Left lung (tissue), 10 donors: ENCODE measurements around the gene RGS7. TPM values are rescaled to one million over a fixed set of nuclear protein-coding genes. Genes with fewer than 3 reads are reported as not detected.

Source experiments
- ATAC-seq: fragments of 200-7000 bp; cut with Tn5 transposase; one replicate; pipeline ENCODE4 v1.9.1; 2020; ENCODE audit warnings: moderate library complexity
- DNase-seq, 4 donors: peaks; one replicate each; pipeline ENCODE4 v3.0.0-alpha.2; 2013 to 2020
- H3K27ac ChIP-seq, 2 donors: fragments of 200-600 bp; sonication (generic) in 1 of 2; one replicate each; pipeline versions ENCODE4 v1.5.0 to v1.8.0; 2020 to 2021
- H3K27me3 ChIP-seq, 2 donors: fragments of 200-600 bp; sonication (generic) in 1 of 2; one replicate each; pipeline versions ENCODE4 v1.5.0 to v1.8.0; 2020 to 2021
- H3K36me3 ChIP-seq, 2 donors: fragments of 200-600 bp; sonication (generic) in 1 of 2; one replicate each; pipeline versions ENCODE4 v1.5.0 to v1.8.0; 2020 to 2021
- H3K4me1 ChIP-seq, 2 donors: fragments of 200-600 bp; one replicate each; pipeline ENCODE4 v1.8.0; 2021
- H3K4me3 ChIP-seq, 2 donors: fragments of 200-600 bp; sonication (generic) in 1 of 2; one replicate each; pipeline versions ENCODE4 v1.5.0 to v1.8.0; 2020 to 2021; ENCODE audit warnings: mild to moderate bottlenecking in 1 of 2
- H3K9me3 ChIP-seq, 2 donors: fragments of 200-600 bp; sonication (generic) in 1 of 2; one replicate each; pipeline versions ENCODE4 v1.5.0 to v1.8.0; 2020 to 2021
- intact Hi-C, 2 donors: fragments of 100-400 bp; cut with DNase I; formaldehyde crosslinking; loops; one replicate each; pipeline versions ENCODE4 v1.11.2 to v1.14.2; 2022
- polyA plus RNA-seq, 6 donors: library from polyadenylated mRNA; unstranded; fragments of 120-200 nt; gene quantifications; one replicate each; pipeline ENCODE4 v1.2.1, GENCODE V29; 2013; ENCODE audit not compliant: insufficient read length in 6 of 6
- total RNA-seq, 2 donors: library from RNA; stranded (reverse); fragmentation: NEBNext Ultra II Directional; extraction: Animal tissue kit (Norgen Biotek cat#: 25700); gene quantifications; one replicate each; pipeline ENCODE4 v1.2.1, GENCODE V29; 2021
- TF ChIP-seq, protein P1 (sequence below), 2 donors: fragments of 200-600 bp; sonication (generic) in 1 of 2; IDR thresholded peaks; one replicate each; pipeline versions ENCODE4 v1.5.0 to v1.8.0; 2021; ENCODE audit warnings: antibody characterized with exemption in 2 of 2
- donor health status: DM: no; HTN: yes; CAD: no.
- donor health status: DM: no; HTN: no; CAD: no.

The RGS7 gene
- total and polyA plus RNA-seq, 8 donors = 0.11 to 0.43 (median 0.30) TPM; not detected in 2

DNA sequence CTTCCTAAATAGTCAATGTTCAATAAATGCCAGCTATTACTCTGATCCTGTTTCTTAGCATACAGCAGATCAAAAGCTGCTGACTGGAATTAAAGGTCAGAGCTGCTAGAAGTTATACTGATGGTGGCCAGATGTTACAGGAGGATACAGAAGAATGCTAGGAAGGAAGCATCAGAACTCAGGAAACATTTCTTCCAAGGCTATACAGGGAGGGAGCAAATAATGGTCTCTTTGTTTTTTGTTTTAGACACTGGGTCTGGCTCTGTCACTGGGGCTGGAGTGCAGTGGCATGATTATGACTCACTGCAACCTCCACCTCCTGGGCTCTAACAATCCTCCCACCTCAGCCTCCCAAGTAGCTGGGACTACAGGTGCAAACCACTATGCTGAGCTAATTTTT, 175.5 kb downstream of the RGS7 start:
- Histone ChIP-seq H3K4me3 (no peak overlapping the region), H3K27me3 (no peaks in the 10 kb centered on the region), H3K27ac (no peak overlapping the region), H3K9me3 (no peaks in the 10 kb centered on the region), H3K4me1 (no peaks in the 10 kb centered on the region), H3K36me3 (no peaks in the 10 kb centered on the region)
- intact Hi-C loops = no loop called here
- TF ChIP-seq, protein P1, sequence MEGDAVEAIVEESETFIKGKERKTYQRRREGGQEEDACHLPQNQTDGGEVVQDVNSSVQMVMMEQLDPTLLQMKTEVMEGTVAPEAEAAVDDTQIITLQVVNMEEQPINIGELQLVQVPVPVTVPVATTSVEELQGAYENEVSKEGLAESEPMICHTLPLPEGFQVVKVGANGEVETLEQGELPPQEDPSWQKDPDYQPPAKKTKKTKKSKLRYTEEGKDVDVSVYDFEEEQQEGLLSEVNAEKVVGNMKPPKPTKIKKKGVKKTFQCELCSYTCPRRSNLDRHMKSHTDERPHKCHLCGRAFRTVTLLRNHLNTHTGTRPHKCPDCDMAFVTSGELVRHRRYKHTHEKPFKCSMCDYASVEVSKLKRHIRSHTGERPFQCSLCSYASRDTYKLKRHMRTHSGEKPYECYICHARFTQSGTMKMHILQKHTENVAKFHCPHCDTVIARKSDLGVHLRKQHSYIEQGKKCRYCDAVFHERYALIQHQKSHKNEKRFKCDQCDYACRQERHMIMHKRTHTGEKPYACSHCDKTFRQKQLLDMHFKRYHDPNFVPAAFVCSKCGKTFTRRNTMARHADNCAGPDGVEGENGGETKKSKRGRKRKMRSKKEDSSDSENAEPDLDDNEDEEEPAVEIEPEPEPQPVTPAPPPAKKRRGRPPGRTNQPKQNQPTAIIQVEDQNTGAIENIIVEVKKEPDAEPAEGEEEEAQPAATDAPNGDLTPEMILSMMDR (IDR thresholded peaks at IDR 0.05) = no peak
- no peak for ATAC-seq
- DNase-seq = no peak

DNA sequence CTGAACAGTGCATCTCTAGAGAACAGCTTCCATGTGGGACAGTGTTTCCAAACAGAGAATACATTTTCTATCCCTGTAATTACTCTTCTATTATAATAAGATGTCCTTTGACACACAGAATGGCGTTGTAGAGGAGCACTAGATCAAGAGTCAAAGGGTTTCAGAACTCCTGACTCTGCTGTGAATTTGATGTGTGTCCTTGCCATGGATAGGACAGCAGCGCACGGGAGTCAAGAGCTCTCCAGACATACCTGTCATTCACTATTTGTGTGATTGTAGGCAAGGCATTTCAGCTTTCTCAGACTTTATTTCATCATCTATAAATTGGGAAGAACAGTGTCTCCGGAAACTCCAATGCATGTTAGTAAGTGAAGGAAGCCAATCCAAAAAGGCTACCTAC, 176.4 kb downstream of the RGS7 start:
- DNase-seq (no peak), ATAC-seq (no peak)
- Histone ChIP-seq H3K4me3 (no peak overlapping the region), H3K27me3 (no peaks in the 10 kb centered on the region), H3K27ac (no peak overlapping the region), H3K36me3 (no peaks in the 10 kb centered on the region), H3K4me1 (no peaks in the 10 kb centered on the region), H3K9me3 (no peaks in the 10 kb centered on the region)
- intact Hi-C loops = no loop called here
- TF ChIP-seq, protein P1 (IDR thresholded peaks at IDR 0.05) = no peak

DNA sequence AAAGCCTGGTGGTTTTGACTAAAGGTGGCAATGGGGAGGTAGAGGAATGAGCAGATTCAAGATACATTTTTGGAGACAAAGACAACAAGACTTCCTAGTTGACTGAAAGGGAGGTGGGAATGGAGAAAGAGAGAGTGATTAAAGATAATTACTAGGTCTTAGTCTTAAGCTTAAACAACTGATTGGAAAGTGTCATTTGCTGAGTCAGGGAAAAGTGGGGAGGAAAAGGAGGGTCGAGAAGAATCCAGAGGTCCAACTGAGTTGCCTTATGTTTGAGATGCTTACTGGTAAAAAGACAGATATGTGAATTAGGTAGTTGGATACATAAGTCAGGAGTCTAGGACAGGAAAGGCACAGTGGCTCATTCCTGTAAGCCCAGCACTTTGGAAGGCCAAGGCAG, 179.3 kb downstream of the RGS7 start:
- intact Hi-C loops = no loop called here
- Histone ChIP-seq H3K4me1 (no peaks in the 10 kb centered on the region), H3K9me3 (no peaks in the 10 kb centered on the region), H3K27ac (no peak overlapping the region), H3K4me3 (no peak overlapping the region), H3K27me3 (no peaks in the 10 kb centered on the region), H3K36me3 (no peaks in the 10 kb centered on the region)
- no peak for DNase-seq
- TF ChIP-seq, protein P1 (IDR thresholded peaks at IDR 0.05) = no peak
- no peak for ATAC-seq

DNA sequence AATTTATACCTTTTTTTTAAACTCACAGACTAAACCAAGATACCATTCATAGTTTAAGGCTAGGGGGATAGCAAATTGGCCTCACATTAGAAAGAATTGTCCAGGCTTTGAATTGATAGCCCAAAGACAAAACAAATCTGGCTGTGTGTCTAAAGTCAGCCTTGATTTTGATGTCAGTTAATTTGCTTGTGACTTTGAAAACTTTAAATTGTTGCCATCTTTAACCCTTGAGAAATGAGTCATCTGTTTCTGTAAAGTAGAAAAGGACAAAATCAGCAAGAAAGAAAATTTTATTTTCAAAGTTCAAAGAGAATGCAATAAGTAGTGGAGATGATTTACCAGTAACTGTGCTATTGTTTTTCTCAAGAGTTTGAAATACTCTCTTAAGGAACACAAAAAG, 184.5 kb downstream of the RGS7 start:
- no peaks in the 10 kb centered on the region for H3K4me1 ChIP-seq
- DNase-seq = no peak
- H3K27ac ChIP-seq = no peak overlapping the region
- no peaks in the 10 kb centered on the region for H3K27me3 ChIP-seq
- H3K36me3 ChIP-seq = no peaks in the 10 kb centered on the region
- ATAC-seq = no peak
- no peaks in the 10 kb centered on the region for H3K9me3 ChIP-seq
- H3K4me3 ChIP-seq = no peak overlapping the region
- TF ChIP-seq, protein P1 (IDR thresholded peaks at IDR 0.05) = no peak
- intact Hi-C loops = no loop called here

DNA sequence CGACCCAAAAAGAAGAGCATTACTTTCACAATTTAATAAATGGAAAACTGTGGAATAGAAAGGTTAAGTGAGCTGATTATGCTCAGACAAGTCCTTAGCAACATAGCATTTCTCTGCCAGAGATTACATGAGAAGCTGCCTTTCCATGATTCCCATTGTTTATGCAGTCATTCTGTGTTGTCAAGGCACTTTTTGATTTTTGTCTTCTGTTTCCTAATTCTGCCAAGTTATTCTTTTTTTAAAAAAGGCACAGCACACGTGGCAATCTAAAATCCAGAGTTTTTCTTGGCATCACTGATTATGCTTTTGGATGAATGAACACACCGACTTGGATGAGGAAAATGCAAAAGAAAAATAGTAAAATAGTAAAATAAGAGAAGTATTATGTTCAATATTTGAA, 185.0 kb downstream of the RGS7 start:
- no peak for DNase-seq
- no peak for ATAC-seq
- H3K36me3 ChIP-seq = no peaks in the 10 kb centered on the region
- no peaks in the 10 kb centered on the region for H3K9me3 ChIP-seq
- TF ChIP-seq, protein P1 (IDR thresholded peaks at IDR 0.05) = no peak
- intact Hi-C loops = no loop called here
- no peaks in the 10 kb centered on the region for H3K27me3 ChIP-seq
- H3K4me3 ChIP-seq = no peak overlapping the region
- H3K4me1 ChIP-seq = no peaks in the 10 kb centered on the region
- no peak overlapping the region for H3K27ac ChIP-seq
